K562 (cell line): ENCODE data around the gene CD164L2.
"Not testable (repeated sequence)": the region's sequence is repeated elsewhere in the genome, so short reads cannot be mapped to it uniquely, and the experiment has no call there.

Experiments
- ETV5 ChIP-seq: sonication (generic); formaldehyde crosslinking; IDR thresholded peaks from 2 replicates; pipeline ENCODE4 v1.4.0; 2020; ENCODE audit warnings: low read depth, mild to moderate bottlenecking, missing genetic modification reagents
- NONO ChIP-seq, 2 experiments: fragments of 200-400 bp in 1 of 2; fragments of 450-650 bp in 1 of 2; formaldehyde crosslinking in 1 of 2; IDR thresholded peaks; 2 replicates each; pipeline ENCODE4 v1.6.1; 2017; ENCODE audit warnings: low read depth in 2 of 2, mild to moderate bottlenecking in 2 of 2, moderate library complexity in 2 of 2, low read length in 1 of 2
- ZNF212 ChIP-seq: fragments of 450-650 bp; formaldehyde crosslinking; IDR thresholded peaks from 2 replicates; pipeline ENCODE4 v1.4.0; 2020; ENCODE audit warnings: mild to moderate bottlenecking
- ZNF274 ChIP-seq: IDR thresholded peaks from 2 replicates; pipeline ENCODE4 v1.6.1; 2011; ENCODE audit warnings: low read depth, mild to moderate bottlenecking, low read length, moderate library complexity, borderline replicate concordance
- ZNF384 ChIP-seq: IDR thresholded peaks from 2 replicates; pipeline ENCODE4 v1.6.1; 2012; ENCODE audit warnings: low read depth, low read length, improper control_type of control experiment
- ZNF583 ChIP-seq: fragments of 250-450 bp; sonication (Bioruptor Pico); IDR thresholded peaks from 2 replicates; pipeline ENCODE4 v1.4.0; 2020
- TF ChIP-seq, protein P1 (sequence below): sonication (generic); formaldehyde crosslinking; IDR thresholded peaks from 2 replicates; pipeline ENCODE4 v1.8.0; 2022; ENCODE audit warnings: mild to moderate bottlenecking, low read depth, missing genetic modification reagents

DNA sequence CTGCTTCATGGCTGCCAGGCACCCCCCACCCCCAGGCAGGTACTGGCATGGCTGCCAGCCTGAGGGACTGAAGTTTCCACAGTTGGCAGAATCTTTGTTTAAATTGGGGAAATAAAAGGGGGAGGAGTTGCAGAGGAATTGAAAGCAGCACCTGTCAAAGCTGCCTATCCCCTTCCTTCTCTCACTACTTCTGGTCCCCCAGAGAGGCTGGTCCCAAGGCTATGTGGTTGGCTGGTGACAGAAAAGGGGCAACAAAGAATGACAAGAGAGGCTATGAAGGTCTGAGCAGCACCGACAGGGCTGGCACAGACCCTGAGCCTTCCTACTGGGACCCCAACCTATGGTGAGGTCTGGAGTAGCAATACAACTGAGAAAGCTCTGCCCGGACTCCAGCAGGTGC lies 23.7 kb upstream of the CD164L2 start:
- TF ChIP-seq ZNF274; ZNF212 (CRISPR knock-in tag); ETV5 (CRISPR knock-in tag); NONO (IDR thresholded peaks at IDR 0.05; ENCODE audit: low read depth in 2 of 2, low read length in 1 of 2); ZNF583 (CRISPR knock-in tag); ZNF384: not testable (repeated sequence)
- TF ChIP-seq, protein P1, sequence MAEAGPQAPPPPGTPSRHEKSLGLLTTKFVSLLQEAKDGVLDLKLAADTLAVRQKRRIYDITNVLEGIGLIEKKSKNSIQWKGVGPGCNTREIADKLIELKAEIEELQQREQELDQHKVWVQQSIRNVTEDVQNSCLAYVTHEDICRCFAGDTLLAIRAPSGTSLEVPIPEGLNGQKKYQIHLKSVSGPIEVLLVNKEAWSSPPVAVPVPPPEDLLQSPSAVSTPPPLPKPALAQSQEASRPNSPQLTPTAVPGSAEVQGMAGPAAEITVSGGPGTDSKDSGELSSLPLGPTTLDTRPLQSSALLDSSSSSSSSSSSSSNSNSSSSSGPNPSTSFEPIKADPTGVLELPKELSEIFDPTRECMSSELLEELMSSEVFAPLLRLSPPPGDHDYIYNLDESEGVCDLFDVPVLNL (CRISPR knock-in tag), result not testable (repeated sequence)
